Embryonic facial prominence (tissue), 1 donor: ENCODE results near the gene IGLON5.

Experiments used
- DNase-seq: peaks from one replicate; pipeline ENCODE4 v3.0.0-alpha.2; 2016; ENCODE audit errors: extremely low spot score

The IGLON5 gene

GRCh38 chr19:51317968-51318367 is 6.5 kb downstream of the IGLON5 start:
- DNase-seq, result no peak

- no peak for DNase-seq
Measured at GRCh38 chr19:51318687-51319648, 7.5 kb downstream of the IGLON5 start.

- DNase-seq, result no peak
Measured at GRCh38 chr19:51319649-51320279, 8.3 kb downstream of the IGLON5 start.

GRCh38 chr19:51320280-51320657 is 8.8 kb downstream of the IGLON5 start:
- DNase-seq, result no peak

GRCh38 chr19:51321799-51322198 is 10.4 kb downstream of the IGLON5 start:
- DNase-seq, result no peak

- DNase-seq, result no peak
Measured at GRCh38 chr19:51323481-51324166, 12.2 kb downstream of the IGLON5 start.

GRCh38 chr19:51324167-51324481 is 12.7 kb downstream of the IGLON5 start:
- DNase-seq, result no peak

GRCh38 chr19:51325161-51325976 is 13.9 kb downstream of the IGLON5 start:
- DNase-seq, result no peak

- no peak for DNase-seq
Measured at GRCh38 chr19:51326216-51327065, 15.0 kb downstream of the IGLON5 start.

- DNase-seq, result no peak
Measured at GRCh38 chr19:51327066-51328001, 15.9 kb downstream of the IGLON5 start.

GRCh38 chr19:51329411-51329810 is 18.0 kb downstream of the IGLON5 start:
- no peak for DNase-seq

- no peak for DNase-seq
Measured at GRCh38 chr19:51330366-51330765, 18.9 kb downstream of the IGLON5 start.

- DNase-seq, result no peak
Measured at GRCh38 chr19:51331193-51331592, 19.7 kb downstream of the IGLON5 start.

- no peak for DNase-seq
Measured at GRCh38 chr19:51331716-51332115, 20.3 kb downstream of the IGLON5 start.

- no peak for DNase-seq
Measured at GRCh38 chr19:51333836-51334460, 22.5 kb downstream of the IGLON5 start.

- no peak for DNase-seq
Measured at GRCh38 chr19:51337141-51337860, 25.9 kb downstream of the IGLON5 start.

- DNase-seq, result no peak
Measured at GRCh38 chr19:51337861-51338562, 26.6 kb downstream of the IGLON5 start.
